BJ (cell line): Measurements from ENCODE around the gene PARD3B. TPM values are rescaled to one million over a fixed set of nuclear protein-coding genes. Genes with fewer than 3 reads are reported as not detected.

Experiments
- CTCF ChIA-PET: fragments of 350-600 bp; formaldehyde crosslinking; extraction: SDS; loops from one replicate; lab custom pipeline; 2021; ENCODE audit warnings: antibody characterized with exemption, inconsistent platforms; lab: Yijun Ruan, JAX
- POLR2A ChIA-PET: fragments of 300-600 bp; sonication (Branson Sonifier 250); formaldehyde crosslinking; extraction: SDS; loops from one replicate; lab custom pipeline; 2021; ENCODE audit warnings: antibody characterized with exemption; lab: Charles Lee
- DNase-seq: peaks from one replicate; pipeline ENCODE4 v3.0.0-alpha.2; 2011; ENCODE audit warnings: low read depth
- H3K27me3 ChIP-seq: 2 replicates; pipeline ENCODE4 v1.6.0; 2011; ENCODE audit warnings: low read length; ENCODE audit not compliant: control insufficient read depth, insufficient read depth
- H3K36me3 ChIP-seq: 2 replicates; pipeline ENCODE4 v1.5.1; 2011; ENCODE audit warnings: low read length; ENCODE audit not compliant: control insufficient read depth, insufficient read depth
- H3K4me3 ChIP-seq: 2 replicates; pipeline ENCODE4 v1.5.1; 2011; ENCODE audit warnings: low read depth, mild to moderate bottlenecking, control low read depth, low read length
- CTCF ChIP-seq: IDR thresholded peaks from 2 replicates; pipeline ENCODE4 v1.5.1; 2011; ENCODE audit warnings: low read depth, mild to moderate bottlenecking, control low read depth, inconsistent platforms, low read length, moderate library complexity; ENCODE audit not compliant: insufficient read depth
- polyA plus RNA-seq: library from polyadenylated mRNA; depleted of rRNA; stranded (reverse); fragments of >200 nt; gene quantifications from 2 replicates; pipeline ENCODE4 v1.2.3, GENCODE V29; 2011

Gene PARD3B
- polyA plus RNA-seq, 1 experiment = 7.1 TPM

DNA sequence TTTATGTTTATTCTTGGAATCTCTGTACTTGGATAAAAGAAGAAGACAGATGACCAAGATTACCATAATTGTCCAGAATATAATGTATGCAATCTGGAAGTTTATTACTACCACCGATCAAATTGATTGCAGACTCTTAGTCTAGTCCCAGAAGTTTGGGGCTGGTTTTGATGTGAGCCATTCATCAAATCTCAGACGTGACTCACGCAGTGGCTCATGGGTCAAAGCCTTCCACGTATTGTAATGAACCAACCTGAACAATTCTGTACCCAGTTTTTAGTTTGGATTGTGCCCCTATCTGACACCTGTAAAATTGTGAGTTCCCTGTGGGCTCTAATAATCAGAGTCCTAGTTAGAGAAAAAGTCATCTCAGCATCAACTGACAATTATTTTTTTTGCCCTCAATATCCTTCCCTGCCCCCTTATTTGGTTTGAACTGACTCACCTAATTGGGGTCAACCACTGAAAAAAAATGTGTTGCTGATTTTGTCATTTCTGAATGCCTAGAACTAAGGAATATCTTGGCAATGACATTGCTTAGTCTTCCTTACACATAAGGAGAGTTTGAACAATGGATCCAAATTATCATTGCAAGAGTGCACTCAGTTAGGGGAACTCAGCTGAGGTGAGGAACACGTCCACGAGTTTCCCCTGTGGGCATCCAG, 917.5 kb downstream of the PARD3B start:
- CTCF ChIA-PET = interaction anchor here (1.1 kb wide), 1 partner anchor 213 kb away, joined by 3 read pairs; no protein-coding TSS in a partner anchor
- Histone ChIP-seq H3K36me3 (no peaks in the 10 kb centered on the region), H3K27me3 (no peaks in the 10 kb centered on the region), H3K4me3 (no peak overlapping the region)
- POLR2A ChIA-PET = no interaction called here
- no peak for DNase-seq
- TF ChIP-seq CTCF = no peak

GRCh38 chr2:205463466-205464025, 918.3 kb downstream of the PARD3B start:
- Histone ChIP-seq H3K27me3 (no peaks in the 10 kb centered on the region), H3K4me3 (no peak overlapping the region), H3K36me3 (no peaks in the 10 kb centered on the region)
- no peak for DNase-seq
- CTCF ChIA-PET = interaction anchor here (1.1 kb wide), 1 partner anchor 212 kb away, joined by 3 read pairs; no protein-coding TSS in a partner anchor
- no peak for TF ChIP-seq CTCF
- POLR2A ChIA-PET = interaction anchor here (0.6 kb wide), 1 partner anchor 41 kb away, joined by 5 read pairs; no protein-coding TSS in a partner anchor

GRCh38 chr2:205464681-205465080, 919.4 kb downstream of the PARD3B start:
- ChIA-PET POLR2A (no interaction called here), CTCF (no interaction called here)
- Histone ChIP-seq H3K4me3 (no peak overlapping the region), H3K27me3 (no peaks in the 10 kb centered on the region), H3K36me3 (no peaks in the 10 kb centered on the region)
- no peak for DNase-seq
- TF ChIP-seq CTCF = no peak

GRCh38 chr2:205465791-205466190, 920.5 kb downstream of the PARD3B start:
- Histone ChIP-seq H3K4me3 (no peak overlapping the region), H3K36me3 (no peaks in the 10 kb centered on the region), H3K27me3 (no peaks in the 10 kb centered on the region)
- POLR2A ChIA-PET = no interaction called here
- CTCF ChIA-PET = interaction anchor here (1.1 kb wide), 1 partner anchor 17 kb away, joined by 3 read pairs; no protein-coding TSS in a partner anchor
- DNase-seq = no peak
- no peak for TF ChIP-seq CTCF

DNA sequence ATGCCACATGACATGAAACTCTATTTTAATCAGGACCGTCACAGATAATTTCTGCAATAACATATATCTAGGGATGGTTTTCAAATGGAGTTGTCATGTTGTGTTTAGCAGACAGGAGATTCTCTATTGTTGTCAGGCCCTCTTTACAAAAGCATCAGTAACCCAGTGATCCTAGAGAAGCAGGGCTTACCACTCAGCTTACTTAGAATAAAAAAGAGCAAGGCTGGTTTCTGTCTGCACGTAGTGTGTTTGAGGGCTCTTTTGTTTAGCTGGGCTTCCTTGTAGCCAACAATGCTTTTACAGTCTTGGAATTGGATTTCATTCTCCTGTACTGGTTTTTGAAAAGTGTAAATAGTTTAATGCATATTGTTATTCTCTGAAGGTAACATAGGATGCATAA, 926.5 kb downstream of the PARD3B start:
- POLR2A ChIA-PET = no interaction called here
- Histone ChIP-seq H3K36me3 (no peaks in the 10 kb centered on the region), H3K27me3 (no peaks in the 10 kb centered on the region), H3K4me3 (no peak overlapping the region)
- DNase-seq = no peak
- CTCF ChIA-PET = no interaction called here
- no peak for TF ChIP-seq CTCF
